ENCODE data around the gene MYH10.

Gene MYH10

DNA sequence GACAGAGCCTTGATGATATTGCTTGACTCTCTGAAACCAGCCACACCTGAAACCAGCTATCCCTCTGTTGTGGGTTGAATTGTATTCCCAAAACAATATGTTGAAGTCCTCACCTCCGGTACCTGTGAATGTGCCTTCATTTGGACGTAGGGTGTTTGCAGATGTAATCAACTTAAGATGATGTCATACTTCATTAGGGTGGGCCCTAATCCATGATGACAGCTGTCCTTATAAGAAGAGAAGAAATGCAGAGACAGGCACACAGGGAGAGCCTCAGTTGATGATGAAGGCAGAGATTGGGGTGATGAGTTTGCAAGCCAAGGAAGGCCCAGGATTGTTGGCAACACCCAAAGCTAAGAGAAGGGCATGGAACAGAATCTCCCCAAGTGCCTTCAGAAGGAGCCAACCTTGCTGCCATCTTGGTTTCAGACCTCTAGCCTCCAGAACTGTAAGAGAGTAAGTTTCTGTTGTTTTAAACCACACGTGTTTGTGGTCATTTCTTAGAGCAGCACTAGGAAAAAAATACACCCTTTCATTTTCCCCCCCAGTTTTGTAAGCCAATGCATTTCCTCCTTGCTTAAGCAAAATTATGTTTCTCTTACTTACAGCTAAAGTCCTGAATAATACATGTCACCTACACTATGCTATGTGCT is 29.4 kb upstream of the MYH10 start:
- H3K27me3 ChIP-seq (ENCODE audit: insufficient read depth, insufficient read length): no peaks in the 10 kb centered on the region
- no peak overlapping the region for H3K9ac ChIP-seq (ENCODE audit: insufficient read length, low read depth)
- DNase-seq (ENCODE audit: low read depth, low spot score): no peak
- TF ChIP-seq ZNF274 (IDR thresholded peaks at IDR 0.05; ENCODE audit: low read depth, low read length) (no peak), SUZ12 (IDR thresholded peaks at IDR 0.05; ENCODE audit: extremely low read depth, insufficient read depth, insufficient read length) (no peak), YY1 (IDR thresholded peaks at IDR 0.05; ENCODE audit: insufficient read depth, insufficient read length) (no peak)
- H3K36me3 ChIP-seq (ENCODE audit: insufficient read depth, insufficient read length, low read length): no peaks in the 10 kb centered on the region
- H3K4me3 ChIP-seq (ENCODE audit: insufficient read length, low read depth): no peak overlapping the region
- no peaks in the 10 kb centered on the region for H3K4me1 ChIP-seq (ENCODE audit: insufficient read depth, insufficient read length)
- no peaks in the 10 kb centered on the region for H3K9me3 ChIP-seq (ENCODE audit: insufficient read depth, low read length)

DNA sequence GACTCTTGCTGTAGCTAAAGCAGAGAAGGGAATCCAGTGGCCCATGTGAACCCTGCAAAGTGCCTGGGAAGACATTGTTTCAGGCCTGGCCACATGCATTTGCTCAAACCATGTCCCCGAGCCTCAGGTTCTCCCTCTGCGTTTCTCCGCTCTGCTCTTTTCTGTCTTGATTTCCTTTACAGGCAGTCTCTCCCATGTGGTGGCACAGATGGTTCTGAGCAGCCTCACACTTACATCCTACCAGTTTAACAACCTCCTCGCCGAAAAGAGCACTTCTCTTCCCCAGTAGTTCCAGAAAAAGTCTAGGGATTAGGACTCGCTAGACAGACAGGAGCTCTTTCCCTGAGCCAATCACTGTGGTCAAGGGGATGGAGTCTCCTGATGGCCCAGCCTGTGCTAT is 28.3 kb upstream of the MYH10 start:
- Histone ChIP-seq H3K4me3 (ENCODE audit: insufficient read length, low read depth) (no peak overlapping the region), H3K4me1 (ENCODE audit: insufficient read depth, insufficient read length) (no peaks in the 10 kb centered on the region), H3K9ac (ENCODE audit: insufficient read length, low read depth) (no peak overlapping the region), H3K9me3 (ENCODE audit: insufficient read depth, low read length) (no peaks in the 10 kb centered on the region), H3K27me3 (ENCODE audit: insufficient read depth, insufficient read length) (no peaks in the 10 kb centered on the region), H3K36me3 (ENCODE audit: insufficient read depth, insufficient read length, low read length) (no peaks in the 10 kb centered on the region)
- TF ChIP-seq ZNF274 (IDR thresholded peaks at IDR 0.05; ENCODE audit: low read depth, low read length) (no peak), YY1 (IDR thresholded peaks at IDR 0.05; ENCODE audit: insufficient read depth, insufficient read length) (no peak), SUZ12 (IDR thresholded peaks at IDR 0.05; ENCODE audit: extremely low read depth, insufficient read depth, insufficient read length) (no peak)
- no peak for DNase-seq (ENCODE audit: low read depth, low spot score)

DNA sequence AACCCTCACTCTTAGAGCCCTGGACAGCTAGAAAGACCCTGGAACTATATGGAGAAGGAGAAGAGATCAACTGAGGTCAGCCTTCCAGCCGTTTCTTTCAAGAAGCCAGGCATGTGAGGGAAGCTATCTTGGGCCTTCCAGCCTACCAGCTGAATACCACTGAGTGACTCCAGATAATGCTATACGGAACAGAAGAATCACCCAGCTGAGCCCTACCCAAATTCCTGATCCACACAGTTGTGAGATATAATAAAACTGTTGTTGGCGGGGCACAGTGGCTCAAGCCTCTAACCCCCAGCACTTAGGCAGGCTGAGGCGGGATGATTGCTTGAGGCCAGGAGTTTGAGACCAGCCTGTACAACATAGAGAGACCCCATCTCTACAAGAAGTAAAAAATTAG is 26.2 kb upstream of the MYH10 start:
- Histone ChIP-seq H3K36me3 (ENCODE audit: insufficient read depth, insufficient read length, low read length) (no peaks in the 10 kb centered on the region), H3K4me1 (ENCODE audit: insufficient read depth, insufficient read length) (no peaks in the 10 kb centered on the region), H3K27me3 (ENCODE audit: insufficient read depth, insufficient read length) (no peaks in the 10 kb centered on the region), H3K4me3 (ENCODE audit: insufficient read length, low read depth) (no peak overlapping the region), H3K9ac (ENCODE audit: insufficient read length, low read depth) (no peak overlapping the region), H3K9me3 (ENCODE audit: insufficient read depth, low read length) (no peaks in the 10 kb centered on the region)
- TF ChIP-seq YY1 (IDR thresholded peaks at IDR 0.05; ENCODE audit: insufficient read depth, insufficient read length) (no peak), ZNF274 (IDR thresholded peaks at IDR 0.05; ENCODE audit: low read depth, low read length) (no peak), SUZ12 (IDR thresholded peaks at IDR 0.05; ENCODE audit: extremely low read depth, insufficient read depth, insufficient read length) (no peak)
- no peak for DNase-seq (ENCODE audit: low read depth, low spot score)

- H3K27me3 ChIP-seq (ENCODE audit: insufficient read depth, insufficient read length): no peaks in the 10 kb centered on the region
These were observed 24.3 kb upstream of the MYH10 start for GRCh38 chr17:8654822-8655221.

GRCh38 chr17:8651013-8651412 is 20.5 kb upstream of the MYH10 start:
- TF ChIP-seq ZNF274 (IDR thresholded peaks at IDR 0.05; ENCODE audit: low read depth, low read length): no peak
- TF ChIP-seq SUZ12 (IDR thresholded peaks at IDR 0.05; ENCODE audit: extremely low read depth, insufficient read depth, insufficient read length): no peak
- TF ChIP-seq YY1 (IDR thresholded peaks at IDR 0.05; ENCODE audit: insufficient read depth, insufficient read length): no peak
- no peaks in the 10 kb centered on the region for H3K9me3 ChIP-seq (ENCODE audit: insufficient read depth, low read length)
- DNase-seq (ENCODE audit: low read depth, low spot score): no peak
- H3K9ac ChIP-seq (ENCODE audit: insufficient read length, low read depth): no peak overlapping the region
- H3K4me1 ChIP-seq (ENCODE audit: insufficient read depth, insufficient read length): no peaks in the 10 kb centered on the region
- no peaks in the 10 kb centered on the region for H3K27me3 ChIP-seq (ENCODE audit: insufficient read depth, insufficient read length)
- no peaks in the 10 kb centered on the region for H3K36me3 ChIP-seq (ENCODE audit: insufficient read depth, insufficient read length, low read length)
- no peak overlapping the region for H3K4me3 ChIP-seq (ENCODE audit: insufficient read length, low read depth)

More at GRCh38 chr17:8654822-8655221, 24.3 kb upstream of the MYH10 start:
- no peak for TF ChIP-seq SUZ12 (IDR thresholded peaks at IDR 0.05; ENCODE audit: extremely low read depth, insufficient read depth, insufficient read length)
- TF ChIP-seq YY1 (IDR thresholded peaks at IDR 0.05; ENCODE audit: insufficient read depth, insufficient read length): no peak
- no peak for TF ChIP-seq ZNF274 (IDR thresholded peaks at IDR 0.05; ENCODE audit: low read depth, low read length)
- DNase-seq (ENCODE audit: low read depth, low spot score): no peak
- Histone ChIP-seq H3K9ac (ENCODE audit: insufficient read length, low read depth) (no peak overlapping the region), H3K4me1 (ENCODE audit: insufficient read depth, insufficient read length) (no peaks in the 10 kb centered on the region), H3K9me3 (ENCODE audit: insufficient read depth, low read length) (no peaks in the 10 kb centered on the region), H3K4me3 (ENCODE audit: insufficient read length, low read depth) (no peak overlapping the region), H3K36me3 (ENCODE audit: insufficient read depth, insufficient read length, low read length) (no peaks in the 10 kb centered on the region)

DNA sequence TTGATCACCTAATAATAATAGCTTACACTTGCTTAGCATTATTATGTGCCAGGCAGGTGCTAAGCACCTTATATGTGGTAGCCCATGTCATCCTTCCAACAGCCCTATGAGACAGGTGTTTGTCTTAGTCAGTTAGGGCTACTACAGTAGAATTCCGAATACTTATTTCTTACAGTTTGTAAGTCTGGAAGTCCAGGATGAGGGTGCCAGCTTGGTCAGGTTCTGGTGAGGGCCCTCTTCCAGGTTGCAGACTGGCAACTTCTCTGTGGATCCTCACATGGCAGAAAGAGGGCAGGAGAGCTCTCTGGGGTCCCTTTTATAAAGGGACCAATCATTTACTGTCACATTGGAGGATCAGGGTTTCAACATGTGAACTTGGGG is 19.6 kb upstream of the MYH10 start:
- H3K4me1 ChIP-seq (ENCODE audit: insufficient read depth, insufficient read length): no peaks in the 10 kb centered on the region
- H3K36me3 ChIP-seq (ENCODE audit: insufficient read depth, insufficient read length, low read length): no peaks in the 10 kb centered on the region
- H3K9ac ChIP-seq (ENCODE audit: insufficient read length, low read depth): no peak overlapping the region
- no peaks in the 10 kb centered on the region for H3K9me3 ChIP-seq (ENCODE audit: insufficient read depth, low read length)
- no peak overlapping the region for H3K4me3 ChIP-seq (ENCODE audit: insufficient read length, low read depth)
- no peaks in the 10 kb centered on the region for H3K27me3 ChIP-seq (ENCODE audit: insufficient read depth, insufficient read length)
- DNase-seq (ENCODE audit: low read depth, low spot score): no peak
- TF ChIP-seq YY1 (IDR thresholded peaks at IDR 0.05; ENCODE audit: insufficient read depth, insufficient read length): no peak
- no peak for TF ChIP-seq ZNF274 (IDR thresholded peaks at IDR 0.05; ENCODE audit: low read depth, low read length)
- no peak for TF ChIP-seq SUZ12 (IDR thresholded peaks at IDR 0.05; ENCODE audit: extremely low read depth, insufficient read depth, insufficient read length)

DNA sequence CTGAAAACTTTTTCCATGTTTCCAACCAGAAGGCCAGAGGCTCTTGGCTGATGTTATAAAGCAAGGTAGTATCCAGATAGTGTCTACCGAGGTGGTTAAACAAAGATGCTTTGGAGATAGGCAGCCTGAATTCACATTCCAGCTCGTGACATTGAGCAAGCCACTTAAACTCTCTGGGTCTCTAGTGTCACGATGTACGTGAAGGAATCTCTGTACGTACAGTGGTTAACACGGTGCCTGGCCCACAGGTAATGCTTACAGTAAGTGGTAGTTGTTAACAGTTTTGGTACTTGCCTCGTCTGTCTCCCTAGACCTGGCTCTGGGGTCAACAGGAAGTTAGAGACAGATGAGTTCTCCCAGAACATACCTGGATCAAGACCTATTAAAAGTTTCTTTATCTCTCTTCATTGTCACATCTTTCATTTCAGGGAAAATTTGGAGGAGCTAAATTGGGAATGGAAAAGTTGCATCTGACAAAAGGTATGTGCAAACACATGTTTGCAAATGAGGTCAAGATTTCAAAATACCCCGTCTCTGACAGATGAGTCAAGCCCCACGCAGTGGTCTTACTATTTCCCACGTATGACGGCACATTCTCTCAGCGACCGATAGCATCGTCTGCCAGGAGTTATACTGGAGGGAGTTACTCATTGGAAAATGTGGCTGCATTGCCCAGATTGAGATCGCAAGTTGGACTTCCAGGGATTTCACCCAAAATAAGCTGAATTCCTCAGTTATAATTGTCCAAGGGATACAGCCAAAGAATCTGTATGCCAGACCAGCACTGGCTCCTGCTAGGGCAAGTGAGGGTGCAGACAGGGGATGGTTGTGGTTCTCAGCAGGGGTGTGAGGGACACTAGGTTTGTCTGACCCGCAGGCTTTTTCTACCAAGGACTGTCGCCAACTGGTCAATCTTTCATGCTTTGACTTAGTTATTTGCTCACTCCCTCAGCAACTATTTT is 18.9 kb upstream of the MYH10 start:
- H3K9ac ChIP-seq (ENCODE audit: insufficient read length, low read depth): no peak overlapping the region
- no peak for DNase-seq (ENCODE audit: low read depth, low spot score)

More for the DNA sequence above, 18.9 kb upstream of the MYH10 start:
- H3K36me3 ChIP-seq (ENCODE audit: insufficient read depth, insufficient read length, low read length): no peaks in the 10 kb centered on the region
- no peaks in the 10 kb centered on the region for H3K27me3 ChIP-seq (ENCODE audit: insufficient read depth, insufficient read length)
- no peaks in the 10 kb centered on the region for H3K9me3 ChIP-seq (ENCODE audit: insufficient read depth, low read length)
- no peaks in the 10 kb centered on the region for H3K4me1 ChIP-seq (ENCODE audit: insufficient read depth, insufficient read length)
- no peak overlapping the region for H3K4me3 ChIP-seq (ENCODE audit: insufficient read length, low read depth)
- no peak for TF ChIP-seq YY1 (IDR thresholded peaks at IDR 0.05; ENCODE audit: insufficient read depth, insufficient read length)
- no peak for TF ChIP-seq ZNF274 (IDR thresholded peaks at IDR 0.05; ENCODE audit: low read depth, low read length)
- no peak for TF ChIP-seq SUZ12 (IDR thresholded peaks at IDR 0.05; ENCODE audit: extremely low read depth, insufficient read depth, insufficient read length)

All from NT2/D1 (cell line).